Smooth muscle cell (in vitro differentiated cells): Measurements from ENCODE around the gene TBC1D5. TPM values are rescaled to one million over a fixed set of nuclear protein-coding genes. Genes with fewer than 3 reads are reported as not detected.

Experiments
- DNase-seq: peaks from one replicate; lab custom pipeline; 2025; ENCODE audit not compliant: unreplicated experiment; lab: John Stamatoyannopoulos, UW
- H2AFZ ChIP-seq: fragments of 200-600 bp; sonication (generic); 2 replicates; pipeline ENCODE4 v1.6.0; 2016; ENCODE audit warnings: antibody characterized with exemption, low read depth, mild to moderate bottlenecking
- H3F3A ChIP-seq: fragments of 200-600 bp; sonication (generic); 2 replicates; pipeline ENCODE4 v1.6.0; 2017; ENCODE audit warnings: antibody characterized with exemption, low read depth
- H3K27ac ChIP-seq: fragments of 200-600 bp; sonication (generic); 2 replicates; pipeline ENCODE4 v1.5.1; 2016; ENCODE audit warnings: low read depth, mild to moderate bottlenecking
- H3K27me3 ChIP-seq: fragments of 200-600 bp; sonication (generic); 2 replicates; pipeline ENCODE4 v1.6.1; 2016; ENCODE audit warnings: low read depth, mild to moderate bottlenecking
- H3K36me3 ChIP-seq: fragments of 200-600 bp; sonication (generic); 2 replicates; pipeline ENCODE4 v1.5.1; 2016; ENCODE audit warnings: low read depth
- H3K4me1 ChIP-seq: fragments of 200-600 bp; sonication (generic); 2 replicates; pipeline ENCODE4 v1.5.1; 2016; ENCODE audit warnings: low read depth
- H3K4me2 ChIP-seq: fragments of 200-600 bp; sonication (generic); 2 replicates; pipeline ENCODE4 v1.6.0; 2016; ENCODE audit warnings: mild to moderate bottlenecking
- H3K4me3 ChIP-seq: fragments of 200-600 bp; sonication (generic); 2 replicates; pipeline ENCODE4 v1.5.1; 2016; ENCODE audit warnings: mild to moderate bottlenecking
- H3K79me2 ChIP-seq: fragments of 200-600 bp; sonication (generic); 2 replicates; pipeline ENCODE4 v1.6.0; 2016; ENCODE audit warnings: low read depth, mild to moderate bottlenecking
- H3K9ac ChIP-seq: fragments of 200-600 bp; sonication (generic); 2 replicates; pipeline ENCODE4 v1.6.0; 2016; ENCODE audit warnings: low read depth
- H3K9me3 ChIP-seq: fragments of 200-600 bp; sonication (generic); replicated peaks from 2 replicates; pipeline ENCODE4 v1.5.1; 2016; ENCODE audit warnings: low read depth
- H4K20me1 ChIP-seq: fragments of 200-600 bp; sonication (generic); 2 replicates; pipeline ENCODE4 v1.6.0; 2016; ENCODE audit warnings: low read depth
- CTCF ChIP-seq: fragments of 200-600 bp; sonication (generic); IDR thresholded peaks from 2 replicates; pipeline ENCODE4 v1.5.1; 2017; ENCODE audit warnings: borderline replicate concordance, mild to moderate bottlenecking, antibody characterized with exemption; ENCODE audit not compliant: insufficient read depth, poor library complexity, severe bottlenecking
- WGBS: methylation state at CpG from one replicate; pipeline ENCODE4 v1.1.7; 2016; ENCODE audit warnings: low lambda C conversion rate; 5-methylcytosine and 5-hydroxymethylcytosine counted together
- polyA plus RNA-seq: library from polyadenylated mRNA; unstranded; fragments of >200 nt; fragmentation: Nextera tagmentation; extraction: Ambion mirVana; gene quantifications from 2 replicates; pipeline ENCODE4 v1.2.1, GENCODE V29; 2016
- total RNA-seq: library from RNA; depleted of rRNA; stranded (reverse); fragments of >200 nt; gene quantifications from 2 replicates; pipeline ENCODE4 v1.2.3, GENCODE V29; 2014

Gene TBC1D5
- total and polyA plus RNA-seq, 2 experiments from 2014 or later, result 14.6 to 35.3 TPM

- H3K4me1 ChIP-seq, result no peaks in the 10 kb centered on the region
- 0% methylated on average over 1 of the region's 1 CpG for WGBS
- no peak overlapping the region for H3K27ac ChIP-seq
- no peak overlapping the region for H2AFZ ChIP-seq
- no peaks in the 10 kb centered on the region for H4K20me1 ChIP-seq
- H3K36me3 ChIP-seq, result no peaks in the 10 kb centered on the region
- DNase-seq, result no peak
- no peak for TF ChIP-seq CTCF
- no peaks in the 10 kb centered on the region for H3K27me3 ChIP-seq
- H3K9me3 ChIP-seq, result no peaks in the 10 kb centered on the region
- no peak overlapping the region for H3K4me2 ChIP-seq
- H3K4me3 ChIP-seq, result no peak overlapping the region
- H3F3A ChIP-seq, result no peaks in the 10 kb centered on the region
- no peak overlapping the region for H3K9ac ChIP-seq
- no peaks in the 10 kb centered on the region for H3K79me2 ChIP-seq
Measured at GRCh38 chr3:17304969-17305368, 437.5 kb downstream of the TBC1D5 start.

- no peak for DNase-seq
- Histone ChIP-seq H3K27me3 (no peaks in the 10 kb centered on the region), H3K9ac (no peak overlapping the region), H3K27ac (no peak overlapping the region), H3K36me3 (no peaks in the 10 kb centered on the region), H3K79me2 (no peaks in the 10 kb centered on the region), H4K20me1 (no peaks in the 10 kb centered on the region), H3K9me3 (no peaks in the 10 kb centered on the region), H3K4me3 (no peak overlapping the region), H3K4me2 (no peak overlapping the region), H3K4me1 (no peaks in the 10 kb centered on the region), H2AFZ (no peak overlapping the region), H3F3A (no peaks in the 10 kb centered on the region)
- no peak for TF ChIP-seq CTCF
Measured at GRCh38 chr3:17302774-17303173, 439.7 kb downstream of the TBC1D5 start.

GRCh38 chr3:17302170-17302569 is 440.3 kb downstream of the TBC1D5 start:
- no peaks in the 10 kb centered on the region for H3K9me3 ChIP-seq
- H3F3A ChIP-seq, result no peaks in the 10 kb centered on the region
- WGBS, result 81% methylated on average over 2 of the region's 2 CpGs
- no peaks in the 10 kb centered on the region for H3K27me3 ChIP-seq
- no peaks in the 10 kb centered on the region for H3K79me2 ChIP-seq
- H3K4me2 ChIP-seq, result no peak overlapping the region
- H3K9ac ChIP-seq, result no peak overlapping the region
- H3K36me3 ChIP-seq, result no peaks in the 10 kb centered on the region
- no peak overlapping the region for H3K27ac ChIP-seq
- no peaks in the 10 kb centered on the region for H3K4me1 ChIP-seq
- no peaks in the 10 kb centered on the region for H4K20me1 ChIP-seq
- no peak for TF ChIP-seq CTCF
- no peak for DNase-seq
- no peak overlapping the region for H3K4me3 ChIP-seq
- no peak overlapping the region for H2AFZ ChIP-seq

- Histone ChIP-seq H3K27me3 (no peaks in the 10 kb centered on the region), H3K36me3 (no peaks in the 10 kb centered on the region), H3K9me3 (no peaks in the 10 kb centered on the region), H3K79me2 (no peaks in the 10 kb centered on the region), H3K4me2 (no peak overlapping the region), H2AFZ (no peak overlapping the region), H3K4me1 (no peaks in the 10 kb centered on the region), H3K4me3 (no peak overlapping the region), H3K27ac (no peak overlapping the region), H3F3A (no peaks in the 10 kb centered on the region), H3K9ac (no peak overlapping the region), H4K20me1 (no peaks in the 10 kb centered on the region)
- no peak for DNase-seq
- 98% methylated on average over 2 of the region's 2 CpGs for WGBS
- no peak for TF ChIP-seq CTCF
Measured at GRCh38 chr3:17301271-17301670, 441.2 kb downstream of the TBC1D5 start.
